GM12891 (cell line): ENCODE measurements around the gene COL10A1.

Experiments
- PAX5 ChIP-seq: IDR thresholded peaks from 2 replicates; pipeline ENCODE4 v1.6.1; 2011; ENCODE audit warnings: low read length, moderate library complexity, mild to moderate bottlenecking; ENCODE audit not compliant: insufficient read depth, severe bottlenecking
- POLR2A ChIP-seq: IDR thresholded peaks from 2 replicates; pipeline ENCODE4 v1.6.1; 2011; ENCODE audit warnings: low read depth, low read length, control low read depth
- POLR2AphosphoS5 ChIP-seq: IDR thresholded peaks from 2 replicates; pipeline ENCODE4 v1.6.1; 2011; ENCODE audit warnings: low read depth, low read length, control low read depth
- POU2F2 ChIP-seq: IDR thresholded peaks from 2 replicates; pipeline ENCODE4 v1.6.1; 2011; ENCODE audit warnings: low read depth, mild to moderate bottlenecking, control low read depth, low read length, moderate library complexity
- SPI1 ChIP-seq: IDR thresholded peaks from 2 replicates; pipeline ENCODE4 v1.6.1; 2011; ENCODE audit warnings: low read depth, low read length, control low read depth
- TAF1 ChIP-seq: IDR thresholded peaks from 2 replicates; pipeline ENCODE4 v1.6.1; 2011; ENCODE audit warnings: low read depth, low read length, control low read depth

DNA sequence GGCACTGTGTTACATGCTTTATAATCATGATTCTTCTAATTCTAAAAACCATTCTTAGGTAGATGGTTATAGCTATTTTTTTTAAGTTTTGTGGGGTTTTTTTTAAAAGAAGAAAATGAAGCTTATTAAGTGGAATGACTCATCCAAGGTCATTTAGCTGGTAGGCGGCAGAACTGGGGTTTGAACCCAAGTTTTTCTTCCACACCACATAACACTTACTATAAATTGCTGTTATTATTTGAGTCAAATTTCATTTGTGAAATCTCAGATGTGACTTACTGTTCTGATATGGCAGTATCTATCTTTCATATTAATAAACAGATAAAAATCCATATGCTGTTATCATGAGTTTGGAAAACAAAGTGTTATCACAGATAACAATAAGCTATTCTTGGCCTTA lies 10.4 kb upstream of the COL10A1 start:
- TF ChIP-seq POLR2A (no peak), POLR2AphosphoS5 (no peak), TAF1 (no peak), SPI1 (no peak), PAX5 (no peak), POU2F2 (no peak)
